K562 (cell line): ENCODE measurements around the gene GET3.

Experiments used
- GTF2F1 ChIP-seq: IDR thresholded peaks from 2 replicates; pipeline ENCODE4 v1.6.1; 2011; ENCODE audit warnings: low read depth, low read length, improper control_type of control experiment
- MAFK ChIP-seq: IDR thresholded peaks from 2 replicates; pipeline ENCODE4 v1.6.1; 2011; ENCODE audit warnings: low read length, improper control_type of control experiment
- POLR2A ChIP-seq: fragments of 450-650 bp; conservative IDR thresholded peaks from 2 replicates; pipeline ENCODE4 v1.6.1; 2016
- POLR3A ChIP-seq: IDR thresholded peaks from 2 replicates; pipeline ENCODE4 v1.6.1; 2011; ENCODE audit warnings: borderline replicate concordance, mild to moderate bottlenecking, moderate library complexity; ENCODE audit not compliant: insufficient read length, insufficient read depth; ENCODE audit errors: extremely low read depth
- SIN3A ChIP-seq, 2 experiments: fragments of 150-350 bp in 1 of 2; IDR thresholded peaks; 2 replicates each; pipeline ENCODE4 v1.6.1; 2011 to 2016; ENCODE audit warnings: borderline replicate concordance in 2 of 2, low read depth in 2 of 2, low read length in 2 of 2, mild to moderate bottlenecking in 2 of 2, moderate library complexity in 2 of 2; ENCODE audit not compliant: control insufficient read depth in 1 of 2
- ZNF146 ChIP-seq: IDR thresholded peaks from one replicate; pipeline ENCODE4 v1.6.1; 2018; ENCODE audit warnings: missing compliant biosample characterization; ENCODE audit not compliant: unreplicated experiment
- TF ChIP-seq, protein P1 (sequence below), 3 experiments: IDR thresholded peaks in 2 of 3; conservative IDR thresholded peaks in 1 of 3; 2 replicates each; pipeline ENCODE4 v1.5.1; 2011 to 2012; ENCODE audit warnings: low read length in 3 of 3, mild to moderate bottlenecking in 3 of 3, control low read depth in 2 of 3, improper control_type of control experiment in 1 of 3, inconsistent platforms in 1 of 3, low read depth in 1 of 3, mixed read lengths in 1 of 3, moderate library complexity in 1 of 3; ENCODE audit not compliant: insufficient read depth in 2 of 3

DNA sequence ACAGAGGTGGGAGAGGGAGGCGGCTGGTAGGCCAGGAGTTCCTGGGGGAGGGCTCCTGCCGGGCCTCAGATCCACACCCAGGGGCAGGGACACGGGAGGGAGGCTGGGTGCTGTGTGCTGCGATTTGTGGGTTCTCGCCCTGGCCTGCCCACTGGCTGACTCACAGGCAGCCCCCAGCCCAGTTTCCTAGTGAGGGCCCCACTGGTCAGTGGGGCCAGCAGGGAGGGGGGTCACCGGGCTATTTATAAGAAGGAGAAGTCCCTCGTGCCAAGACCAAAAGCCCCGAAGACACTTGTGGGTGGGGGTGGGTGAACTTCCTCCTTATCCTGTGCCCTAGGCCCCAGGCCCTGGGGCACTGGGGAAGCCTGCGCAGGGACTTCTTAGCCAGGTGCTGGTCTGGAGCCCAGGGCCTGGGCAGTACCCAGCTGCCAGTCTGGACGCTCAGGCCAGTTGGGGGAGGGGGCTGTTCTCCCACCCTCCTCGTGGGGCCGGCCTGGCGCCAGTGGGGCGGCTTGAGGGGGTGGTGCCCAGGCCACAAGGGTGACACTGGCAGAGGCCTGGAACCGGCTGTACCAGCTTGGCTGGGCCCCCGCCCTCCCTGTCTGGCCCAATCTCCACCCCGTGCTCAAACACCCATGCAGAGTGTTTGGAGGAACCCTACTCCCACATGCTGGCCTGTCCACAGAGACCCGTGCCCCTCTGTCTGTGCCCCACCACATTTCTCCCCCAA is 49.0 kb downstream of the GET3 start:
- TF ChIP-seq GTF2F1 (no peak), POLR2A (no peak), ZNF146 (CRISPR knock-in tag) (no peak), SIN3A (IDR thresholded peaks at IDR 0.05; ENCODE audit: borderline replicate concordance in 2 of 2, control insufficient read depth in 1 of 2, low read depth in 2 of 2, low read length in 2 of 2) (no peak), MAFK (no peak), POLR3A (no peak)
- TF ChIP-seq, protein P1, sequence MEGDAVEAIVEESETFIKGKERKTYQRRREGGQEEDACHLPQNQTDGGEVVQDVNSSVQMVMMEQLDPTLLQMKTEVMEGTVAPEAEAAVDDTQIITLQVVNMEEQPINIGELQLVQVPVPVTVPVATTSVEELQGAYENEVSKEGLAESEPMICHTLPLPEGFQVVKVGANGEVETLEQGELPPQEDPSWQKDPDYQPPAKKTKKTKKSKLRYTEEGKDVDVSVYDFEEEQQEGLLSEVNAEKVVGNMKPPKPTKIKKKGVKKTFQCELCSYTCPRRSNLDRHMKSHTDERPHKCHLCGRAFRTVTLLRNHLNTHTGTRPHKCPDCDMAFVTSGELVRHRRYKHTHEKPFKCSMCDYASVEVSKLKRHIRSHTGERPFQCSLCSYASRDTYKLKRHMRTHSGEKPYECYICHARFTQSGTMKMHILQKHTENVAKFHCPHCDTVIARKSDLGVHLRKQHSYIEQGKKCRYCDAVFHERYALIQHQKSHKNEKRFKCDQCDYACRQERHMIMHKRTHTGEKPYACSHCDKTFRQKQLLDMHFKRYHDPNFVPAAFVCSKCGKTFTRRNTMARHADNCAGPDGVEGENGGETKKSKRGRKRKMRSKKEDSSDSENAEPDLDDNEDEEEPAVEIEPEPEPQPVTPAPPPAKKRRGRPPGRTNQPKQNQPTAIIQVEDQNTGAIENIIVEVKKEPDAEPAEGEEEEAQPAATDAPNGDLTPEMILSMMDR (IDR thresholded peaks at IDR 0.05 in 2 of 3, conservative IDR thresholded peaks at IDR 0.05 in 1 of 3; ENCODE audit: insufficient read depth in 2 of 3, low read depth in 1 of 3, low read length in 3 of 3), result no peak
